Dendritic cell treated with granulocyte-macrophage colony-stimulating factor and Interleukin-4, amounts not matched to agents 40 ng/mL and 50 ng/mL, for 4 days (primary cell): Measurements from ENCODE around the gene RNF31.
A peak's percentile ranks its signal among the peaks of the same experiment; 100 is the strongest.

Experiments
- H3K27ac Mint-ChIP-seq: one replicate; pipeline ENCODE4 v1.8.0; 2022; ENCODE audit warnings: mild to moderate bottlenecking, mixed read lengths
- H3K27me3 Mint-ChIP-seq: one replicate; pipeline ENCODE4 v1.8.0; 2022; ENCODE audit warnings: mild to moderate bottlenecking, mixed read lengths
- H3K36me3 Mint-ChIP-seq: one replicate; pipeline ENCODE4 v1.8.0; 2022; ENCODE audit warnings: low read depth, mixed read lengths
- H3K4me1 Mint-ChIP-seq: one replicate; pipeline ENCODE4 v1.8.0; 2022; ENCODE audit warnings: low read depth, mixed read lengths
- H3K4me3 Mint-ChIP-seq: one replicate; pipeline ENCODE4 v1.8.0; 2022; ENCODE audit warnings: mild to moderate bottlenecking, moderate library complexity, mixed read lengths
- H3K9me3 Mint-ChIP-seq: one replicate; pipeline ENCODE4 v1.8.0; 2022; ENCODE audit warnings: mixed read lengths
- intact Hi-C: fragments of 100-400 bp; cut with micrococcal nuclease; formaldehyde crosslinking; loops from one replicate; pipeline ENCODE4 v1.15.0; 2022

RNF31 gene

DNA sequence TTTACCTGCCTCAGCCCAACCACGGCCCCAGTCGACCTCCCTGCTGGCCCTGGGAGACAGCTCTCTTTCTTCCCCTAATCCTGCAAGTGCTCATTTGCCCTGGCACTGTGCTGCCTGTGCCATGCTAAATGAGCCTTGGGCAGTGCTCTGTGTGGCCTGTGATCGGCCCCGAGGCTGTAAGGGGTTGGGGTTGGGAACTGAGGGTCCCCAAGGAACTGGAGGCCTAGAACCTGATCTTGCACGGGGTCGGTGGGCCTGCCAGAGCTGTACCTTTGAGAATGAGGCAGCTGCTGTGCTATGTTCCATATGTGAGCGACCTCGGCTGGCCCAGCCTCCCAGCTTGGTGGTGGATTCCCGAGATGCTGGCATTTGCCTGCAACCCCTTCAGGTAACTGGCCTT, 2.8 kb downstream of the RNF31 start:
- H3K9me3 Mint-ChIP-seq = no peaks in the 10 kb centered on the region
- peaks cover 93% of the 10 kb centered on the region for H3K36me3 Mint-ChIP-seq
- no peak overlapping the region for H3K27ac Mint-ChIP-seq
- no peaks in the 10 kb centered on the region for H3K27me3 Mint-ChIP-seq
- peaks cover 42% of the 10 kb centered on the region for H3K4me1 Mint-ChIP-seq
- intact Hi-C loops = no loop called here
- no peak overlapping the region for H3K4me3 Mint-ChIP-seq

DNA sequence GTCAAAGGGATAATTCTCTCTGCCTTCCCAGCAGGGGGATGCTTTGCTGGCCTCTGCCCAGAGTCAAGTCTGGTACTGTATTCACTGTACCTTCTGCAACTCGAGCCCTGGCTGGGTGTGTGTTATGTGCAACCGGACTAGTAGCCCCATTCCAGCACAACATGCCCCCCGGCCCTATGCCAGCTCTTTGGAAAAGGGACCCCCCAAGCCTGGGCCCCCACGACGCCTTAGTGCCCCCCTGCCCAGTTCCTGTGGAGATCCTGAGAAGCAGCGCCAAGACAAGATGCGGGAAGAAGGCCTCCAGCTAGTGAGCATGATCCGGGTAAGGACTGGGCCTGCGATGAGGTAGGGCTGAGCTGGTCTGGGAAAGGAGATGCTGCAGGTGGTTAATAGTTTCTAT, 3.3 kb downstream of the RNF31 start:
- H3K36me3 Mint-ChIP-seq = peaks cover 93% of the 10 kb centered on the region
- no peaks in the 10 kb centered on the region for H3K27me3 Mint-ChIP-seq
- no peaks in the 10 kb centered on the region for H3K9me3 Mint-ChIP-seq
- peaks cover 37% of the 10 kb centered on the region for H3K4me1 Mint-ChIP-seq
- intact Hi-C loops = no loop called here
- H3K27ac Mint-ChIP-seq = no peak overlapping the region
- no peak overlapping the region for H3K4me3 Mint-ChIP-seq

DNA sequence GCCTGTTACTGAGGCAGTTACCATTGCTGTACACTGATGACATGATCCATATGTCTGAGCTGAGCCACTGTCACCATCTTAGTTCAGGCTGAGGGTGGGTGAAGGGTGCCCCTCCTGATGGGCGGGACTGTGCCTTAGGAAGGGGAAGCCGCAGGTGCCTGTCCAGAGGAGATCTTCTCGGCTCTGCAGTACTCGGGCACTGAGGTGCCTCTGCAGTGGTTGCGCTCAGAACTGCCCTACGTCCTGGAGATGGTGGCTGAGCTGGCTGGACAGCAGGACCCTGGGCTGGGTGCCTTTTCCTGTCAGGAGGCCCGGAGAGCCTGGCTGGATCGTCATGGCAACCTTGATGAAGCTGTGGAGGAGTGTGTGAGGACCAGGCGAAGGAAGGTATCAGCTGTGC, 3.7 kb downstream of the RNF31 start:
- Mint-ChIP-seq H3K4me3 (no peak overlapping the region), H3K27ac (no peak overlapping the region), H3K9me3 (no peaks in the 10 kb centered on the region), H3K4me1 (peaks cover 33% of the 10 kb centered on the region), H3K36me3 (peaks cover 95% of the 10 kb centered on the region), H3K27me3 (no peaks in the 10 kb centered on the region)
- intact Hi-C loops = no loop called here

DNA sequence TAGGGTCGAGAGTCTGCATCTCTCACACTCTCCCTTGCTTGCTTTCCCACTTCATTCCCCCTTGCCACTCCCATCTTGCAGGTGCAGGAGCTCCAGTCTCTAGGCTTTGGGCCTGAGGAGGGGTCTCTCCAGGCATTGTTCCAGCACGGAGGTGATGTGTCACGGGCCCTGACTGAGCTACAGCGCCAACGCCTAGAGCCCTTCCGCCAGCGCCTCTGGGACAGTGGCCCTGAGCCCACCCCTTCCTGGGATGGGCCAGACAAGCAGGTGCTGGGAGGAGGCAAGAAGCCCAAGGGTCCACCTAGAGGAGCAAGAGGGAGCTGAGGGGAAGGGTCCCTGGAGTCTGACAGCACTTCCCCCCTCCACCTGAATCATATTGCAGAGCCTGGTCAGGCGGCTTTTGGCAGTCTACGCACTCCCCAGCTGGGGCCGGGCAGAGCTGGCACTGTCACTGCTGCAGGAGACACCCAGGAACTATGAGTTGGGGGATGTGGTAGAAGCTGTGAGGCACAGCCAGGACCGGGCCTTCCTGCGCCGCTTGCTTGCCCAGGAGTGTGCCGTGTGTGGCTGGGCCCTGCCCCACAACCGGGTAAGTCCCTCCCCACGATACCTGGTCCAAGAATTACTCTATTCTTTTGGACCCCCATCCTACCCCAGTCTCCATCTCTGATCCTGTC, 4.2 kb downstream of the RNF31 start:
- Mint-ChIP-seq H3K9me3 (no peaks in the 10 kb centered on the region), H3K36me3 (peaks cover 95% of the 10 kb centered on the region), H3K27me3 (no peaks in the 10 kb centered on the region), H3K27ac (no peak overlapping the region), H3K4me1 (peaks cover 29% of the 10 kb centered on the region), H3K4me3 (no peak overlapping the region)
- intact Hi-C loops = no loop called here

DNA sequence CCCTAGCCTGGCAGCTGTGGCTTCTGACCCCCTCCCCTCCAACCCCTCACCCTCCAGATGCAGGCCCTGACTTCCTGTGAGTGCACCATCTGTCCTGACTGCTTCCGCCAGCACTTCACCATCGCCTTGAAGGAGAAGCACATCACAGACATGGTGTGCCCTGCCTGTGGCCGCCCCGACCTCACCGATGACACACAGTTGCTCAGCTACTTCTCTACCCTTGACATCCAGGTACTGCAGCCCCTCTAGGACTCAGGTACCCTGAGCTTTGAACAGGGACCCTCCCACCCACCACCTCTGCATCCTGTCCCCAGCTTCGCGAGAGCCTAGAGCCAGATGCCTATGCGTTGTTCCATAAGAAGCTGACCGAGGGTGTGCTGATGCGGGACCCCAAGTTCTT, 7.8 kb downstream of the RNF31 start:
- Mint-ChIP-seq H3K27ac (no peak overlapping the region), H3K4me1 (peaks cover 12% of the 10 kb centered on the region), H3K27me3 (no peaks in the 10 kb centered on the region), H3K36me3 (peaks cover 94% of the 10 kb centered on the region), H3K9me3 (no peaks in the 10 kb centered on the region), H3K4me3 (no peak overlapping the region)
- intact Hi-C loops = no loop called here

DNA sequence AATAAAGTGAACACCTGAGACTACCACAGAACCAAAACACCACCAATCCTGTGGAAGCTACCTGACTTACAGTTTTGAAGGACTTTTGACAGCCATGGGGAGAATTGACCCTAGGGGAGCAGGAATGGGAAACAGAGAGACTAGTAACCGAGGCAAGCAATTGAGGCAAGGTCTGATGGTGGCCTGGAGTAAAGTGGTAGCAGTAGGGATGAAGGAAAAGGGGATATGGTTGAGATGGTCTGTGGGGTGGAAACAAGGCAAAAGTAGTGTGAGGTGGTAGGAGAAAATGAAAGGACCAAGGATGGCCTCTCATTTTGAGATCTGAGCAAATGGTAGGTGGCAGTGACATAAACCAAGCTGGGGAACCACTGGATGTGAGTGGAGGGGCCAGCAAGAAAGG, 9.5 kb downstream of the RNF31 start:
- intact Hi-C loops = no loop called here
- no peaks in the 10 kb centered on the region for H3K27me3 Mint-ChIP-seq
- H3K4me3 Mint-ChIP-seq = no peak overlapping the region
- peaks cover 94% of the 10 kb centered on the region for H3K36me3 Mint-ChIP-seq
- H3K27ac Mint-ChIP-seq = peak overlapping the region; percentile 4
- H3K4me1 Mint-ChIP-seq = peaks cover 23% of the 10 kb centered on the region
- no peaks in the 10 kb centered on the region for H3K9me3 Mint-ChIP-seq

DNA sequence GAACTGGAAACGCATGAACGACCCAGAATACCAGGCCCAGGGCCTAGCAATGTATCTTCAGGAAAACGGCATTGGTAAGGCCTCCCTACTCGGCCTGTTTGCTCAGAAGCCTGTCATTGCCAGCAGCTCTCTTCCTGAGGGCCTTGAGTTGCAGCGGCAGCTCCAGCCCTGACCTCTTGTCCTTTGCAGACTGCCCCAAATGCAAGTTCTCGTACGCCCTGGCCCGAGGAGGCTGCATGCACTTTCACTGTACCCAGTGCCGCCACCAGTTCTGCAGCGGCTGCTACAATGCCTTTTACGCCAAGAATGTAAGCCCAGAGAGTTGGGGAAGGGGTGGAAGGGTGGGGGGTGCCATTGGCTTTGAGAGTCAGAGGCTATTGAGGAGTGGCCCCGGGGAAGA, 10.0 kb downstream of the RNF31 start:
- H3K4me3 Mint-ChIP-seq = no peak overlapping the region
- H3K36me3 Mint-ChIP-seq = peaks cover 94% of the 10 kb centered on the region
- peaks cover 28% of the 10 kb centered on the region for H3K4me1 Mint-ChIP-seq
- intact Hi-C loops = no loop called here
- peak overlapping the region; percentile 4 for H3K27ac Mint-ChIP-seq
- H3K27me3 Mint-ChIP-seq = no peaks in the 10 kb centered on the region
- H3K9me3 Mint-ChIP-seq = no peaks in the 10 kb centered on the region

DNA sequence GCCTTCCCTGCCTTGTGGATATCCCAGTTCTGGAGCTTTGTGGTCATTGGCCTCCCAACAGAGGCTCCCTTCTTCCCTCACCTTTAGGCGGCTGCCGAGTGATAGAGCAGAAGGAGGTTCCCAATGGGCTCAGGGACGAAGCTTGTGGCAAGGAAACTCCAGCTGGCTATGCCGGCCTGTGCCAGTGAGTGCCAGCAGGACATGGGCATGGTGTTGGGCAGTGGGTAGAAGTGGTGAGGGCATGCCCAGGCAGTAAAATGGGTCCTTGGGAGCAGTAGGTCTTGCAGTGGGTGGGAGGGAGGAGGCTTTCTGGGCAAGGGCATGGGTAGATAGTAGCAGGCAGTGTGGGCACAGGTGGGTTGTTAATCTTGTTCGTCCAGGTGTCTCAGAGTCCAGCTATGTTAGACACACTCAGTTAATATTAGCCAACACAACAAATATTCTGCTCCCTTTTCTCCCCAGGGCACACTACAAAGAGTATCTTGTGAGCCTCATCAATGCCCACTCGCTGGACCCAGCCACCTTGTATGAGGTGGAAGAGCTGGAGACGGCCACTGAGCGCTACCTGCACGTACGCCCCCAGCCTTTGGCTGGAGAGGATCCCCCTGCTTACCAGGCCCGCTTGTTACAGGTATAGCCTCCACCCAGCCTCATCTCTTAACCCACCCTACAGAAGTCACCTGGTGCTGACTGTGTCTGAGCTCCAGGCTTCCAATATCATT, 12.6 kb downstream of the RNF31 start:
- no peaks in the 10 kb centered on the region for H3K9me3 Mint-ChIP-seq
- H3K4me1 Mint-ChIP-seq = peaks cover 54% of the 10 kb centered on the region
- H3K27me3 Mint-ChIP-seq = no peaks in the 10 kb centered on the region
- H3K36me3 Mint-ChIP-seq = peaks cover 98% of the 10 kb centered on the region
- intact Hi-C loops = loop anchor here (5.0 kb wide), 2 partner anchors 37 to 103 kb away; partner anchors contain the start of gene TM9SF1
- peak overlapping the region; percentile 93 for H3K27ac Mint-ChIP-seq
- H3K4me3 Mint-ChIP-seq = no peak overlapping the region

DNA sequence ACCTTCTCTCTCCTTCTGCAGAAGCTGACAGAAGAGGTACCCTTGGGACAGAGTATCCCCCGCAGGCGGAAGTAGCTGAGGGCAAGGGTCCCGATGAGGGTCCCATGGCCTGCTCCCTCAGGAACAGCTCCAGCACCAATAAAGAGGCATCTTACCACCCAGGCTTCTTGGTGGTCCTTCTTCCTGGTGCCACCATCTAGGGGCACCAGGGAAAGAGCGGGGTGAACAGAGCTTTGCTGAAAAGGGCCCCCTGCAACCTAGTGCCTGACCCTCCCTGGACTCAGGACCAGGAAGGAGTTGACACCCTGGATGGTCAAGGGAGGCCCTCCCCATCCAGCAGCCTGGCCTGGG, 13.2 kb downstream of the RNF31 start:
- H3K36me3 Mint-ChIP-seq = peaks cover 98% of the 10 kb centered on the region
- peak overlapping the region; percentile 93 for H3K27ac Mint-ChIP-seq
- H3K4me1 Mint-ChIP-seq = peaks cover 59% of the 10 kb centered on the region
- no peaks in the 10 kb centered on the region for H3K9me3 Mint-ChIP-seq
- H3K27me3 Mint-ChIP-seq = no peaks in the 10 kb centered on the region
- intact Hi-C loops = loop anchor here (5.0 kb wide), 2 partner anchors 37 to 103 kb away; partner anchors contain the start of gene TM9SF1
- peak overlapping the region; percentile 95 for H3K4me3 Mint-ChIP-seq

DNA sequence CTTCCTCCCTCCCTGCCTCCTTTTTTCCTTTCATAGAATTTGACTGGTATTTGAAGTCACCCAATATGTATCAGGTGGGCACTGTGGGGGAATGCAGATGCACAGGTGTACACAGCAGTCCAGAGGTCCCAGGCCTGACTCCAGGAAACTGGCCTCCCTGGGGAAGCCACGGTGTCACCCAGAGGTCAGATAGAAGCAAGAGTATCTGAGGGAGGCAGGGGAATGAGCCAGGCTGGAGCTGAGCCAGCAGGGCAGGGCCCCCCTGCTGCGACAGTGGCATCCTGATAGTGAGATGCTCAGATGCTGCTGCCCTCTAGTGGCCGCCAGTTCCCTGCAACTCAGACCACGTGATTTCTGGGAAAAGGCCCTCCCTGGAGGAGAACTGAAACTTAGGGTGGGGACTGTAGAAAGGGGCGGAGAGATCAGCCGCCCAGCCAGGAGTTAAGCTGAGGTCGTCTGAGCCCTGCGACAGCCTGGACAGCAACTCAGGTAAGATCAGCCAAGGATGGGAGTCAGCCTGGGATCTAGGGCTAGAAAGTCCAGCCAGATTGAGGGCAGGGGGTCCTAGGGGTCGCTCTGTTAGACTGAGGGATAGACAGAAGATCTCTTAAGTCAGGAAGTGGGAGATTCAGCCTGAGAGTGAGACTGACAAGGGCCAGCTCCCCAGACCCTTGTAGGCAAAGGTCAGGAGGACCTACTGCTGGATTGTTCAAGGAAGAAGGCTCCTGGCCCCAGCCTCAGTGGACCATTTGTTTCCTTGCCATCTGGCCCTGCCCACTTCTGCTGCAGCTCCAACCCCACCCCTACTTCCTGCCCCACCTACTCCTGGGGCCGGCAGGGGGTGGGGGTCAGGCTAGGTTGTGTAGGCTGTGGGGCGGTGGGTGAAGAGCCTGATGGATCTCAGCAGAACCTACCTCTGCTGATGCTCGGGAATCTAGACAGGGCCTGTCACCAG, 13.8 kb downstream of the RNF31 start, which contains the start of gene IRF9:
TSS of gene IRF9 (plus strand) at position 416 of the 955 bp plus-strand sequence. CDS start 880 bp downstream, outside the sequence.
- Mint-ChIP-seq H3K36me3 (peaks cover 98% of the 10 kb centered on the region), H3K4me1 (peaks cover 66% of the 10 kb centered on the region), H3K27me3 (no peaks in the 10 kb centered on the region), H3K27ac (peak within 1 kb of the TSS; percentile 93), H3K4me3 (peak within 1 kb of the TSS; percentile 95), H3K9me3 (no peaks in the 10 kb centered on the region)
- intact Hi-C loops = loop anchor here (1.0 to 5.0 kb wide), 5 partner anchors 14 to 104 kb away; partner anchors contain the start of genes DCAF11, NRL, PCK2 and RNF31

DNA sequence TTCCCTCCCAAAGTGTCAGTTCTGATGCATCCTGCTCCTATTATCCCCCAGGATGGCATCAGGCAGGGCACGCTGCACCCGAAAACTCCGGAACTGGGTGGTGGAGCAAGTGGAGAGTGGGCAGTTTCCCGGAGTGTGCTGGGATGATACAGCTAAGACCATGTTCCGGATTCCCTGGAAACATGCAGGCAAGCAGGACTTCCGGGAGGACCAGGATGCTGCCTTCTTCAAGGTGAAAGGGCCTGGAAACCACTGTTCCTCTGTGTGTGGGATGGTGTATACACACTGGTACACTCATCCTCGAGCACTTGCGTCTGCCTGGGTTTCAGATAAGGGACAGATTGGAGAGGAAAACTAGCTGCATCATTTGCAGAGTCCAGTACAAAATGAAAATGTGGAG, 14.8 kb downstream of the RNF31 start:
- H3K4me1 Mint-ChIP-seq = peaks cover 75% of the 10 kb centered on the region
- H3K27me3 Mint-ChIP-seq = no peaks in the 10 kb centered on the region
- peak overlapping the region; percentile 95 for H3K4me3 Mint-ChIP-seq
- no peaks in the 10 kb centered on the region for H3K9me3 Mint-ChIP-seq
- intact Hi-C loops = loop anchor here (5.0 kb wide), 2 partner anchors 35 to 105 kb away; partner anchors contain the start of gene TM9SF1
- peaks cover 98% of the 10 kb centered on the region for H3K36me3 Mint-ChIP-seq
- peak overlapping the region; percentile 93 for H3K27ac Mint-ChIP-seq

DNA sequence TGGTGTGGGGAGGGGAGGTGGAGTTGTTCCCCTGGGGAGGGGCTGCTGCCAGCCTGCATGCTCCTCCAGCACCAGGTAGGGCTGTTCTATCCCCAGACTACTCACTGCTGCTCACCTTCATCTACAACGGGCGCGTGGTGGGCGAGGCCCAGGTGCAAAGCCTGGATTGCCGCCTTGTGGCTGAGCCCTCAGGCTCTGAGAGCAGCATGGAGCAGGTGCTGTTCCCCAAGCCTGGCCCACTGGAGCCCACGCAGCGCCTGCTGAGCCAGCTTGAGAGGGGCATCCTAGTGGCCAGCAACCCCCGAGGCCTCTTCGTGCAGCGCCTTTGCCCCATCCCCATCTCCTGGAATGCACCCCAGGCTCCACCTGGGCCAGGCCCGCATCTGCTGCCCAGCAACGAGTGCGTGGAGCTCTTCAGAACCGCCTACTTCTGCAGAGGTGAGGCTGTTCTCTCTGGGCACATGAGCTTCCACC, 17.3 kb downstream of the RNF31 start:
- peak overlapping the region; percentile 82 for H3K27ac Mint-ChIP-seq
- peaks cover 89% of the 10 kb centered on the region for H3K4me1 Mint-ChIP-seq
- H3K27me3 Mint-ChIP-seq = peaks cover 2% of the 10 kb centered on the region
- no peaks in the 10 kb centered on the region for H3K9me3 Mint-ChIP-seq
- intact Hi-C loops = loop anchor here (5.0 kb wide), 2 partner anchors 33 to 107 kb away; partner anchors contain the start of gene TM9SF1
- no peak overlapping the region for H3K4me3 Mint-ChIP-seq
- H3K36me3 Mint-ChIP-seq = peaks cover 96% of the 10 kb centered on the region

DNA sequence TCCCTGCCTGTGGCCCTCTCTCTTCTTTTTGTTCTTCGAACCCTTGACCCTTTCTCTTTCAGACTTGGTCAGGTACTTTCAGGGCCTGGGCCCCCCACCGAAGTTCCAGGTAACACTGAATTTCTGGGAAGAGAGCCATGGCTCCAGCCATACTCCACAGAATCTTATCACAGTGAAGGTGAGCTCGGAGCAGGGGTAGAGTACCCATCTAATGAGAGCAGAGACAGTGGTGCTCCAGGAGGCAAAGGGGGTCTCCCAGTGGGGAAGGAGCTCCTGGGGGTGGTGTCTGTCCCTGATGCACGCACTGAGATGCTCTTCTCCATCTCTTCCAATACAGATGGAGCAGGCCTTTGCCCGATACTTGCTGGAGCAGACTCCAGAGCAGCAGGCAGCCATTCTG, 18.5 kb downstream of the RNF31 start:
- Mint-ChIP-seq H3K9me3 (no peaks in the 10 kb centered on the region), H3K27ac (peak overlapping the region; percentile 82), H3K4me1 (peaks cover 84% of the 10 kb centered on the region), H3K36me3 (peaks cover 96% of the 10 kb centered on the region), H3K4me3 (no peak overlapping the region), H3K27me3 (peaks cover 2% of the 10 kb centered on the region)
- intact Hi-C loops = no loop called here
